HL-60 (cell line): Measurements from ENCODE around the gene MUL1.
"Not testable (repeated sequence)": the region's sequence is repeated elsewhere in the genome, so short reads cannot be mapped to it uniquely, and the experiment has no call there.

Experiments used
- DNase-seq, 2 experiments: peaks; one replicate each; pipeline ENCODE4 v3.0.0-alpha.2; 2010 to 2020; ENCODE audit warnings: low read depth in 1 of 2, low spot score in 1 of 2
- H3K27ac ChIP-seq: fragments of 250-450 bp; sonication (Bioruptor Pico); replicated peaks from 2 replicates; pipeline ENCODE4 v1.5.1; 2020; ENCODE audit warnings: mild to moderate bottlenecking, moderate library complexity
- H3K27me3 ChIP-seq: fragments of 250-450 bp; sonication (Bioruptor Pico); 2 replicates; pipeline ENCODE4 v1.5.1; 2021; ENCODE audit warnings: mild to moderate bottlenecking, moderate library complexity; ENCODE audit not compliant: insufficient read depth, poor library complexity, severe bottlenecking
- H3K4me3 ChIP-seq: replicated peaks from 2 replicates; pipeline ENCODE4 v1.5.1; 2011; ENCODE audit warnings: mild to moderate bottlenecking, control low read depth, low read length; ENCODE audit not compliant: insufficient read depth
- GABPA ChIP-seq: IDR thresholded peaks from 2 replicates; pipeline ENCODE4 v1.6.1; 2012; ENCODE audit warnings: low read depth
- POLR2AphosphoS5 ChIP-seq: IDR thresholded peaks from 2 replicates; pipeline ENCODE4 v1.6.1; 2012; ENCODE audit warnings: low read depth
- SPI1 ChIP-seq: IDR thresholded peaks from 2 replicates; pipeline ENCODE4 v1.6.1; 2012; ENCODE audit warnings: low read depth, mild to moderate bottlenecking, borderline replicate concordance
- TF ChIP-seq, protein P1 (sequence below): IDR thresholded peaks from one replicate; pipeline ENCODE4 v1.5.1; 2011; ENCODE audit warnings: low read length, control low read depth, inconsistent platforms; ENCODE audit not compliant: insufficient read depth
- TF ChIP-seq, protein P2 (sequence below): IDR thresholded peaks from 2 replicates; pipeline ENCODE4 v1.6.1; 2012; ENCODE audit warnings: low read depth; ENCODE audit not compliant: insufficient replicate concordance

The MUL1 gene

DNA sequence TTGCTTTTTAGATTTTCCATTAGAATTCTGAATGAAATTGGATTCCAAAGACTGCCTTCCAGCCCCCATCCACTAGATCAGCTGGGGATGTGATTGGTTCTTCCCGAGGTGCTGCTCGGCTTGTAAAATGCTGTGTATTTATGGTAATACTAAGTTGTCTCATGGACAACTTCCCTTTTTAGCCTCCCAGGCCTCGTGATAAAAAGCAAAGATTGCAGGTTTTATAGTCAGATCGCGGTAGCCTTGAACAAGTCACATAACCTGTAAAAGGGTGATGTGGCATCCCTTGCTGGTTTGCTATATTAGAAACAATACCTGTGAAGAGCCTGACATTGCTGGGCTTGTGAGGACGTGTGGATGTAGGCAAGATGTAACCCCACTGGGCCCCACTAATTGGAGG is 10.4 kb downstream of the MUL1 start:
- Histone ChIP-seq H3K27me3 (no peaks in the 10 kb centered on the region), H3K4me3 (no peak overlapping the region), H3K27ac (no peak overlapping the region)
- TF ChIP-seq, protein P1, sequence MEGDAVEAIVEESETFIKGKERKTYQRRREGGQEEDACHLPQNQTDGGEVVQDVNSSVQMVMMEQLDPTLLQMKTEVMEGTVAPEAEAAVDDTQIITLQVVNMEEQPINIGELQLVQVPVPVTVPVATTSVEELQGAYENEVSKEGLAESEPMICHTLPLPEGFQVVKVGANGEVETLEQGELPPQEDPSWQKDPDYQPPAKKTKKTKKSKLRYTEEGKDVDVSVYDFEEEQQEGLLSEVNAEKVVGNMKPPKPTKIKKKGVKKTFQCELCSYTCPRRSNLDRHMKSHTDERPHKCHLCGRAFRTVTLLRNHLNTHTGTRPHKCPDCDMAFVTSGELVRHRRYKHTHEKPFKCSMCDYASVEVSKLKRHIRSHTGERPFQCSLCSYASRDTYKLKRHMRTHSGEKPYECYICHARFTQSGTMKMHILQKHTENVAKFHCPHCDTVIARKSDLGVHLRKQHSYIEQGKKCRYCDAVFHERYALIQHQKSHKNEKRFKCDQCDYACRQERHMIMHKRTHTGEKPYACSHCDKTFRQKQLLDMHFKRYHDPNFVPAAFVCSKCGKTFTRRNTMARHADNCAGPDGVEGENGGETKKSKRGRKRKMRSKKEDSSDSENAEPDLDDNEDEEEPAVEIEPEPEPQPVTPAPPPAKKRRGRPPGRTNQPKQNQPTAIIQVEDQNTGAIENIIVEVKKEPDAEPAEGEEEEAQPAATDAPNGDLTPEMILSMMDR, result no peak
- no peak for TF ChIP-seq POLR2AphosphoS5
- TF ChIP-seq, protein P2, sequence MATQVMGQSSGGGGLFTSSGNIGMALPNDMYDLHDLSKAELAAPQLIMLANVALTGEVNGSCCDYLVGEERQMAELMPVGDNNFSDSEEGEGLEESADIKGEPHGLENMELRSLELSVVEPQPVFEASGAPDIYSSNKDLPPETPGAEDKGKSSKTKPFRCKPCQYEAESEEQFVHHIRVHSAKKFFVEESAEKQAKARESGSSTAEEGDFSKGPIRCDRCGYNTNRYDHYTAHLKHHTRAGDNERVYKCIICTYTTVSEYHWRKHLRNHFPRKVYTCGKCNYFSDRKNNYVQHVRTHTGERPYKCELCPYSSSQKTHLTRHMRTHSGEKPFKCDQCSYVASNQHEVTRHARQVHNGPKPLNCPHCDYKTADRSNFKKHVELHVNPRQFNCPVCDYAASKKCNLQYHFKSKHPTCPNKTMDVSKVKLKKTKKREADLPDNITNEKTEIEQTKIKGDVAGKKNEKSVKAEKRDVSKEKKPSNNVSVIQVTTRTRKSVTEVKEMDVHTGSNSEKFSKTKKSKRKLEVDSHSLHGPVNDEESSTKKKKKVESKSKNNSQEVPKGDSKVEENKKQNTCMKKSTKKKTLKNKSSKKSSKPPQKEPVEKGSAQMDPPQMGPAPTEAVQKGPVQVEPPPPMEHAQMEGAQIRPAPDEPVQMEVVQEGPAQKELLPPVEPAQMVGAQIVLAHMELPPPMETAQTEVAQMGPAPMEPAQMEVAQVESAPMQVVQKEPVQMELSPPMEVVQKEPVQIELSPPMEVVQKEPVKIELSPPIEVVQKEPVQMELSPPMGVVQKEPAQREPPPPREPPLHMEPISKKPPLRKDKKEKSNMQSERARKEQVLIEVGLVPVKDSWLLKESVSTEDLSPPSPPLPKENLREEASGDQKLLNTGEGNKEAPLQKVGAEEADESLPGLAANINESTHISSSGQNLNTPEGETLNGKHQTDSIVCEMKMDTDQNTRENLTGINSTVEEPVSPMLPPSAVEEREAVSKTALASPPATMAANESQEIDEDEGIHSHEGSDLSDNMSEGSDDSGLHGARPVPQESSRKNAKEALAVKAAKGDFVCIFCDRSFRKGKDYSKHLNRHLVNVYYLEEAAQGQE, result no peak
- TF ChIP-seq SPI1, result no peak
- no peak for TF ChIP-seq GABPA
- DNase-seq, result no peak

DNA sequence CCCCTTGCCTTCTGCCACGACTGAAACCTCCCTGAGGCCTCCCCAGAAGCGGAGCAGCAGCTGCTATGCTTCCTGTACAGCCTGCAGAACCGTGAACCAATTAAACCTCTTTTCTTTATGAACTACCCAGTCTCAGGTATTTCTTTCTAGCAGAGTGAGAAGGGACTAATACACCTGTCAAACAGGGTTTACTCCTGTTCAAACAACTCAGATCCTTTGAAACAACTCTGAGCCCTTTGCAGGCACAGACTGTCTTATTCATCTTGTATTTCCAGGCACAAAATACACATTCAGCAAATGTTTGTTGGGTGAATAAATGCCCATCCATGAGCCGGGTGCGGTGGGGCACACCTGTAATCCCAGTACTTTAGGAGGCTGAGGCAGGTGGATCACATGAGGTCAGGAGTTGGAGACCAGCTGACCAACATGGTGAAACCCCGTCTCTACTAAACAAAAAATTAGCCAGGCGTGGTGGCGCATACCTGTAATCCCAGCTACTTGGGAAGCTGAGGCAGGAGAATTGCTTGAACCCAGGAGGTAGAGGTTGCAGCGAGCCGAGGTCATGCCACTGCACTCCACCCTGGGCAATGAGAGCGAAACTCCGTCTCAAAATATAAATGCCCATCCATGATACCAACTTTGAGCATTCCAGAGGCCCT is 11.1 kb downstream of the MUL1 start:
- H3K4me3 ChIP-seq, DNase-seq: not testable (repeated sequence)

DNA sequence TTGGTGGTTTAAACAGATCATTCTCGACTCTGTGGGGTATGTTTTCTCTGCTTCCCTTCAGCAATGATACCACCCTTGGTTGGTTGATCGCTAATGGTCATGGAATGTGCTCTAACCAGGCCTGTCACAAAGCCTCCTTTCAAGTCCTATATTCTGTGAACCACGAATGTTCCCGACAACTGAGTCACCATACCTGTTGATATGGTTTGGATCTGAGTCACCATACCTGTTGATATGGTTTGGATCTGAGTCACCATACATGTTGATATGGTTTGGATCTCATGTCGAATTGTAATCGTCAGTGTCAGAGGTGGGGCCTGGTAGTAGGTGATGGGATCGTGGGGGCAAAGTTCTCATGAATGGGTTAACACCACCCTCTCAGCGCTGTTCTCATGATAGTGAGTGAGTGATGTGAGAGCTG is 11.7 kb downstream of the MUL1 start:
- TF ChIP-seq, protein P1, result no peak
- TF ChIP-seq POLR2AphosphoS5 (no peak), GABPA (no peak), SPI1 (no peak)
- TF ChIP-seq, protein P2, result no peak
- Histone ChIP-seq H3K27ac (no peak overlapping the region), H3K27me3 (peaks cover 4% of the 10 kb centered on the region), H3K4me3 (no peak overlapping the region)
- DNase-seq, result no peak

More for the DNA sequence above, 11.1 kb downstream of the MUL1 start:
- not testable (repeated sequence) for H3K27me3 ChIP-seq, H3K27ac ChIP-seq

DNA sequence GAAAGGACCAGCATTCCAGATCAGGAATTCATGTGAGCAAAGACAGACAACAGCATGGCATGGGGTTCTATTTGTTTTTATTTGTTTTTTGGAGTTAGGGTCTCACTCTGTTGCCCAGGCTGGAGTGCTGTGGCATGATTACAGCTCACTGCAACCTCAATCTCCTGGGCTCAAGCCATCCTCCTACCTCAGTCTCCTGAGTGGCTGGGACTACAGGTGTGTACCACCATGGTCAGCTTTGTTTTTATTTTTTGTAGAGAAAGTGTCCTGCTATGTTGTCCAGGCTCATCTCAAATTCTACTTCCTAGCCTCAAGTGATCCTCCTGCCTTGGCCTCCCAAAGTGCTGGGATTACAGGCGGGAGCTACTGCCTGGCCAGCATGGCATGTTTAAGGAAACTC is 12.3 kb downstream of the MUL1 start:
- H3K4me3 ChIP-seq, result no peak overlapping the region
- peaks cover 8% of the 10 kb centered on the region for H3K27me3 ChIP-seq
- DNase-seq, result no peak
- no peak overlapping the region for H3K27ac ChIP-seq
- TF ChIP-seq, protein P1, result no peak
- TF ChIP-seq SPI1 (no peak), GABPA (no peak), POLR2AphosphoS5 (no peak)
- TF ChIP-seq, protein P2, result no peak
